Adrenal gland (tissue), 12 donors: ENCODE results near the gene DDX49. TPM values are rescaled to one million over a fixed set of nuclear protein-coding genes. Genes with fewer than 3 reads are reported as not detected.

Source experiments
- DNase-seq, 7 donors: peaks; one replicate each; pipeline ENCODE4 v3.0.0-alpha.2; 2019 to 2020
- H3K27ac ChIP-seq, 5 donors: fragments of 200-600 bp; sonication (generic) in 4 of 5; 1 replicate in 3 of 5; 2 replicates in 2 of 5; pipeline versions ENCODE4 v1.5.1 to v1.8.0; 2016 to 2020; ENCODE audit warnings: mild to moderate bottlenecking in 1 of 5
- H3K27me3 ChIP-seq: fragments of 200-600 bp; 2 replicates; pipeline ENCODE4 v1.8.0; 2021
- H3K36me3 ChIP-seq, 2 donors: fragments of 200-600 bp; replicated peaks in 1 of 2; 1 replicate in 1 of 2; 2 replicates in 1 of 2; pipeline versions ENCODE4 v1.5.1 to v1.8.0; 2018 to 2022
- H3K4me1 ChIP-seq, 2 donors: fragments of 200-600 bp; replicated peaks in 1 of 2; 1 replicate in 1 of 2; 2 replicates in 1 of 2; pipeline versions ENCODE4 v1.5.1 to v1.8.0; 2018 to 2021
- H3K4me3 ChIP-seq, 4 donors: fragments of 200-600 bp; sonication (generic) in 3 of 4; one replicate each; pipeline ENCODE4 v1.5.1; 2016 to 2018
- H3K9me3 ChIP-seq, 3 donors: fragments of 200-600 bp; sonication (generic) in 1 of 3; replicated peaks in 1 of 3; 1 replicate in 2 of 3; 2 replicates in 1 of 3; pipeline versions ENCODE4 v1.5.1 to v1.8.0; 2016 to 2021
- POLR2A ChIP-seq, 2 donors: fragments of 450-650 bp; IDR thresholded peaks; one replicate each; pipeline ENCODE4 v1.6.1; 2017; ENCODE audit warnings: antibody characterized with exemption in 2 of 2, mild to moderate bottlenecking in 2 of 2, moderate library complexity in 1 of 2
- WGBS, 4 donors: extraction: QIAGEN DNeasy Blood & Tissue Kit in 2 of 4; methylation state at CpG; one replicate each; pipeline versions ENCODE4 v1.1.5 to v1.1.7; 2013 to 2017; 5-methylcytosine and 5-hydroxymethylcytosine counted together
- intact Hi-C, 2 donors: fragments of 100-400 bp; cut with DNase I; formaldehyde crosslinking; loops; one replicate each; pipeline versions ENCODE4 v1.14.1 to v1.15.0; 2022 to 2023
- polyA plus RNA-seq, 3 donors: library from polyadenylated mRNA; stranded (reverse); fragments of 200-250 nt in 2 of 3; fragments of 350-450 nt in 1 of 3; fragmentation: Illumina TruSeq in 1 of 3; extraction: RNeasy Lipid Tissue Mini Kit (QIAGEN cat#74804) in 1 of 3; gene quantifications; one replicate each; pipeline ENCODE4 v1.2.3, GENCODE V29; 2013 to 2014
- total RNA-seq, 9 donors: library from RNA; depleted of rRNA in 4 of 9; stranded (reverse); fragments of >200 nt in 4 of 9; fragments of 120-200 nt in 1 of 9; fragmentation: NEBNext Ultra II Directional in 1 of 9; extraction: Animal tissue kit (Norgen Biotek cat#: 25700) in 1 of 9; gene quantifications; one replicate each; pipeline versions ENCODE4 v1.1.0 to v1.2.4, GENCODE V29; 2013 to 2023
- TF ChIP-seq, protein P1 (sequence below), 6 experiments: fragments of 450-650 bp in 4 of 6; fragments of 200-600 bp in 2 of 6; sonication (generic) in 1 of 6; IDR thresholded peaks; 1 replicate in 5 of 6; 2 replicates in 1 of 6; pipeline versions ENCODE4 v1.5.1 to v1.8.0; 2016 to 2021; ENCODE audit warnings: antibody characterized with exemption in 6 of 6, mild to moderate bottlenecking in 2 of 6, moderate library complexity in 1 of 6
- donor health status: healthy with polysubstance abuse.
- donor health status: Bipolar disorder and iron deficiency.
- donor health status: DM: yes; HTN: yes; CAD: no.
- donor health status: DM: no; HTN: no; CAD: no.
- donor health status: DM: no; HTN: no; CAD: no.
- donor health status: DM: yes; HTN: yes; CAD: no.

DDX49 gene
- total and polyA plus RNA-seq, 12 donors, result 29.1 to 105 (median 47.7) TPM

GRCh38 chr19:18896421-18896841 lies 23.1 kb upstream of the DDX49 start:
- peaks cover 0 to 16% of the 10 kb centered on the region in 2 donors for H3K36me3 ChIP-seq
- peaks cover 0 to 6% of the 10 kb centered on the region in 2 donors for H3K4me1 ChIP-seq
- H3K27ac ChIP-seq, result no peak overlapping the region
- no peak for DNase-seq
- no peaks in the 10 kb centered on the region for H3K9me3 ChIP-seq
- no peak overlapping the region for H3K4me3 ChIP-seq
- 0 to 36% (median 13%) methylated on average over 1 to 32 of the region's 33 CpGs for WGBS, 4 donors
- intact Hi-C loops, result loop anchor here in 1 of 2 donors (10.0 kb wide), 1 partner anchor 88 kb away; no protein-coding TSS in a partner anchor
- peaks cover 5% of the 10 kb centered on the region for H3K27me3 ChIP-seq
- TF ChIP-seq POLR2A (IDR thresholded peaks at IDR 0.05), result no peak
- TF ChIP-seq, protein P1, sequence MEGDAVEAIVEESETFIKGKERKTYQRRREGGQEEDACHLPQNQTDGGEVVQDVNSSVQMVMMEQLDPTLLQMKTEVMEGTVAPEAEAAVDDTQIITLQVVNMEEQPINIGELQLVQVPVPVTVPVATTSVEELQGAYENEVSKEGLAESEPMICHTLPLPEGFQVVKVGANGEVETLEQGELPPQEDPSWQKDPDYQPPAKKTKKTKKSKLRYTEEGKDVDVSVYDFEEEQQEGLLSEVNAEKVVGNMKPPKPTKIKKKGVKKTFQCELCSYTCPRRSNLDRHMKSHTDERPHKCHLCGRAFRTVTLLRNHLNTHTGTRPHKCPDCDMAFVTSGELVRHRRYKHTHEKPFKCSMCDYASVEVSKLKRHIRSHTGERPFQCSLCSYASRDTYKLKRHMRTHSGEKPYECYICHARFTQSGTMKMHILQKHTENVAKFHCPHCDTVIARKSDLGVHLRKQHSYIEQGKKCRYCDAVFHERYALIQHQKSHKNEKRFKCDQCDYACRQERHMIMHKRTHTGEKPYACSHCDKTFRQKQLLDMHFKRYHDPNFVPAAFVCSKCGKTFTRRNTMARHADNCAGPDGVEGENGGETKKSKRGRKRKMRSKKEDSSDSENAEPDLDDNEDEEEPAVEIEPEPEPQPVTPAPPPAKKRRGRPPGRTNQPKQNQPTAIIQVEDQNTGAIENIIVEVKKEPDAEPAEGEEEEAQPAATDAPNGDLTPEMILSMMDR (IDR thresholded peaks at IDR 0.05), result no peak

DNA sequence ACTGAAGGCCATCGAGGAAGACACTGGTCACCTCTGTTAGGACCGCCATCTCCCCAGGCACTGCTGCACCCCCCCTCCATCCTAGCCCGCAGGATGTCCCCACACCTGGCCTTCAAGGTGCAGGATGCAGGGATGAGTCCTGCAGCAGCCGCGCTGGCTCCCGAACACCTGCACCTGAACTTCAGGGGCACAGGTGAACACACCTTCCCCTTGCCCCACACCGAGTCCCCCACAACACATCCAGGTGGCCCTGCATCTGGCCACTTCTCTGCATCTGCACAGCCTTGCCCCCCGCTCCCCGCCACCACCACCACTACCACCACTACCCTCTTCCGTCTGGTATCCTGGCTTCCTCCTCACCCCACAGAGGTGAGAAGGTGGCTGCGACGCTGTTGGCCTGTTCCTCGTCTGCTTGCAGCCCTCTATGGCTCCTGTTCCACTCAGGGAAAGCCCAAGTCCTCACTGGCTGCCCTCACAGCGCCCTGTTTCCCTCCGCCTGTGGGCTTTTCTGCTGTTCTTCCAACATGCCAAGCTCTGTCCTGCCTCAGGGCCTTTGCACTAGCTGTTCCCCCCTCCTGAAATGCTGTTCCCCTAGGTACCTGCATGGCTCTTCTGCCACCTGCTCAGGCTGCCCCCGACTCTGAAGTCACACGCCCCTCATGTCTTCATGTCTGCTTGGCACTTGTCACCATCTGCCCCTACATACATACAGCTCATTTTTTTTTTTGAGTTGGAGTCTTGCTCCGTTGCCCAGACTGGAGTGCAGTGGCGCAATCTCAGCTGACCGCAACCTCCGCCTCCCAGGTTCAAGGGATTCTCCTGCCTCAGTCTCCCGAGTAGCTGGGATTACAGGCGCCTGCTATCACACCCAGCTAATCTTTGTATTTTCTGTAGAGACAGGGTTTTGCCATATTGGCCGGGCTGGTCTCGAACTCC lies 22.2 kb upstream of the DDX49 start:
- Histone ChIP-seq H3K27me3 (peaks cover 5% of the 10 kb centered on the region), H3K27ac (no peak overlapping the region), H3K9me3 (no peaks in the 10 kb centered on the region), H3K36me3 (peaks cover 0 to 16% of the 10 kb centered on the region in 2 donors), H3K4me3 (no peak overlapping the region), H3K4me1 (peaks cover 0 to 6% of the 10 kb centered on the region in 2 donors)
- intact Hi-C loops, result loop anchor here in 1 of 2 donors (10.0 kb wide), 1 partner anchor 87 kb away; no protein-coding TSS in a partner anchor
- no peak for TF ChIP-seq POLR2A (IDR thresholded peaks at IDR 0.05)
- TF ChIP-seq, protein P1 (IDR thresholded peaks at IDR 0.05), result no peak
- 90 to 93% (median 91%) methylated on average over 16 to 25 of the region's 25 CpGs for WGBS, 4 donors
- DNase-seq, result no peak

- Histone ChIP-seq H3K36me3 (peaks cover 0 to 19% of the 10 kb centered on the region in 2 donors), H3K9me3 (no peaks in the 10 kb centered on the region), H3K4me3 (no peak overlapping the region), H3K27me3 (peaks cover 5% of the 10 kb centered on the region), H3K4me1 (peaks cover 0 to 6% of the 10 kb centered on the region in 2 donors), H3K27ac (no peak overlapping the region)
- 37 to 53% (median 46%) methylated on average over 1 to 18 of the region's 18 CpGs for WGBS, 4 donors
- DNase-seq, result no peak
- intact Hi-C loops, result loop anchor here in 1 of 2 donors (10.0 kb wide), 1 partner anchor 87 kb away; no protein-coding TSS in a partner anchor
- TF ChIP-seq, protein P1 (IDR thresholded peaks at IDR 0.05), result no peak
- no peak for TF ChIP-seq POLR2A (IDR thresholded peaks at IDR 0.05)
These were observed 21.4 kb upstream of the DDX49 start for GRCh38 chr19:18898081-18898606.
